DND-41 (cell line): ENCODE measurements around the gene EYA4.

Experiments used
- ATAC-seq: fragments of 200-7000 bp; cut with Tn5 transposase; 3 replicates; pipeline ENCODE4 v1.9.1; 2021; ENCODE audit warnings: low read depth; ENCODE audit not compliant: insufficient read depth
- DNase-seq: peaks from one replicate; pipeline ENCODE4 v3.0.0-alpha.2; 2020
- H2AFZ ChIP-seq: 2 replicates; pipeline ENCODE4 v1.6.0; 2012; ENCODE audit warnings: low read depth, low read length
- H3K27ac ChIP-seq: 2 replicates; pipeline ENCODE4 v1.5.1; 2012; ENCODE audit warnings: low read length, inconsistent platforms
- H3K27me3 ChIP-seq: fragments of 200-600 bp; sonication (generic); 2 replicates; pipeline ENCODE4 v1.6.0; 2012; ENCODE audit warnings: low read length, mild to moderate bottlenecking, inconsistent platforms; ENCODE audit not compliant: insufficient read depth, poor library complexity
- H3K36me3 ChIP-seq: 2 replicates; pipeline ENCODE4 v1.5.1; 2012; ENCODE audit warnings: low read length, inconsistent platforms; ENCODE audit not compliant: insufficient read depth
- H3K4me1 ChIP-seq: 2 replicates; pipeline ENCODE4 v1.5.1; 2012; ENCODE audit warnings: mild to moderate bottlenecking, low read length; ENCODE audit not compliant: insufficient read depth
- H3K4me2 ChIP-seq: 2 replicates; pipeline ENCODE4 v1.6.0; 2012; ENCODE audit warnings: mild to moderate bottlenecking, moderate library complexity, low read length, inconsistent platforms; ENCODE audit not compliant: insufficient read depth
- H3K4me3 ChIP-seq, 2 experiments: fragments of 200-600 bp in 1 of 2; shearing (Covaris generic) in 1 of 2; 2 replicates each; pipeline ENCODE4 v1.5.1; 2012 to 2016; ENCODE audit warnings: inconsistent platforms in 2 of 2, low read length in 2 of 2, mild to moderate bottlenecking in 2 of 2, low read depth in 1 of 2, moderate library complexity in 1 of 2
- H3K79me2 ChIP-seq: 2 replicates; pipeline ENCODE4 v1.6.0; 2012; ENCODE audit warnings: low read length, inconsistent platforms; ENCODE audit not compliant: insufficient read depth
- H3K9ac ChIP-seq: 2 replicates; pipeline ENCODE4 v1.6.0; 2012; ENCODE audit warnings: low read depth, mild to moderate bottlenecking, inconsistent platforms, low read length, moderate library complexity
- H3K9me3 ChIP-seq: 2 replicates; pipeline ENCODE4 v1.5.1; 2012; ENCODE audit warnings: low read length, moderate library complexity, mild to moderate bottlenecking, inconsistent platforms; ENCODE audit not compliant: insufficient read depth, severe bottlenecking
- H4K20me1 ChIP-seq: 2 replicates; pipeline ENCODE4 v1.6.0; 2012; ENCODE audit warnings: low read length; ENCODE audit not compliant: insufficient read depth
- CTCF ChIP-seq: IDR thresholded peaks from 2 replicates; pipeline ENCODE4 v1.5.1; 2012; ENCODE audit warnings: borderline replicate concordance, low read length, moderate library complexity, mild to moderate bottlenecking; ENCODE audit not compliant: poor library complexity, severe bottlenecking; ENCODE audit errors: extremely low read depth
- EZH2 ChIP-seq: IDR thresholded peaks from 3 replicates; pipeline ENCODE4 v1.6.1; 2012; ENCODE audit warnings: borderline replicate concordance, low read depth, mild to moderate bottlenecking, moderate library complexity, low read length, inconsistent platforms; ENCODE audit not compliant: severe bottlenecking

EYA4 gene

GRCh38 chr6:133230052-133230451, 11.1 kb upstream of the EYA4 start:
- H2AFZ ChIP-seq: no peak overlapping the region
- ATAC-seq: no peak
- H3K9me3 ChIP-seq: no peaks in the 10 kb centered on the region
- TF ChIP-seq CTCF (no peak), EZH2 (no peak)
- no peaks in the 10 kb centered on the region for H3K4me1 ChIP-seq
- no peak overlapping the region for H3K4me2 ChIP-seq
- no peak overlapping the region for H3K4me3 ChIP-seq
- DNase-seq: no peak
- H3K79me2 ChIP-seq: no peaks in the 10 kb centered on the region
- no peaks in the 10 kb centered on the region for H4K20me1 ChIP-seq
- H3K9ac ChIP-seq: no peak overlapping the region
- no peaks in the 10 kb centered on the region for H3K36me3 ChIP-seq
- H3K27ac ChIP-seq: no peak overlapping the region
- H3K27me3 ChIP-seq: no peaks in the 10 kb centered on the region

- H3K4me2 ChIP-seq: no peak overlapping the region
- H3K27ac ChIP-seq: no peak overlapping the region
- TF ChIP-seq CTCF (no peak), EZH2 (no peak)
- ATAC-seq: no peak
- no peaks in the 10 kb centered on the region for H3K27me3 ChIP-seq
- H3K79me2 ChIP-seq: no peaks in the 10 kb centered on the region
- H3K4me3 ChIP-seq: no peak overlapping the region
- DNase-seq: no peak
- no peaks in the 10 kb centered on the region for H3K36me3 ChIP-seq
- no peak overlapping the region for H3K9ac ChIP-seq
- no peaks in the 10 kb centered on the region for H4K20me1 ChIP-seq
- no peaks in the 10 kb centered on the region for H3K9me3 ChIP-seq
- H3K4me1 ChIP-seq: no peaks in the 10 kb centered on the region
- no peak overlapping the region for H2AFZ ChIP-seq
Observed at GRCh38 chr6:133235221-133235620, 5.9 kb upstream of the EYA4 start.

- DNase-seq: no peak
- Histone ChIP-seq H3K4me2 (no peak overlapping the region), H3K36me3 (no peaks in the 10 kb centered on the region), H3K4me3 (no peak overlapping the region), H3K79me2 (no peaks in the 10 kb centered on the region), H2AFZ (no peak overlapping the region), H3K27ac (no peak overlapping the region), H3K9ac (no peak overlapping the region), H3K9me3 (no peaks in the 10 kb centered on the region), H3K4me1 (no peaks in the 10 kb centered on the region), H3K27me3 (no peaks in the 10 kb centered on the region), H4K20me1 (no peaks in the 10 kb centered on the region)
- TF ChIP-seq EZH2 (no peak), CTCF (no peak)
- ATAC-seq: no peak
Observed at GRCh38 chr6:133236932-133237331, 4.2 kb upstream of the EYA4 start.

- Histone ChIP-seq H2AFZ (no peak overlapping the region), H4K20me1 (no peaks in the 10 kb centered on the region), H3K9ac (no peak overlapping the region), H3K4me1 (no peaks in the 10 kb centered on the region), H3K27me3 (no peaks in the 10 kb centered on the region), H3K27ac (no peak overlapping the region), H3K36me3 (no peaks in the 10 kb centered on the region), H3K4me3 (no peak overlapping the region), H3K79me2 (no peaks in the 10 kb centered on the region), H3K9me3 (no peaks in the 10 kb centered on the region), H3K4me2 (no peak overlapping the region)
- no peak for TF ChIP-seq CTCF
- no peak for TF ChIP-seq EZH2
- no peak for ATAC-seq
- DNase-seq: no peak
Observed at GRCh38 chr6:133240511-133241085, 559 bp upstream of the EYA4 start.
